HepG2 (cell line): ENCODE data around the gene EBF4. TPM values are rescaled to one million over a fixed set of nuclear protein-coding genes. Genes with fewer than 3 reads are reported as not detected.

Experiments used
- ARID2 ChIP-seq: sonication (generic); formaldehyde crosslinking; IDR thresholded peaks from 2 replicates; pipeline ENCODE4 v1.8.1; 2022; ENCODE audit warnings: mild to moderate bottlenecking, missing genetic modification reagents, borderline replicate concordance
- FOXA3 ChIP-seq: IDR thresholded peaks from 2 replicates; pipeline ENCODE4 v1.6.1; 2016; ENCODE audit warnings: missing genetic modification reagents, missing compliant biosample characterization
- HNRNPUL1 ChIP-seq: fragments of 200-400 bp; formaldehyde crosslinking; IDR thresholded peaks from 2 replicates; pipeline ENCODE4 v1.6.1; 2017; ENCODE audit warnings: low read depth, mild to moderate bottlenecking, low read length, moderate library complexity
- HOXA5 ChIP-seq: sonication (generic); formaldehyde crosslinking; IDR thresholded peaks from 2 replicates; pipeline ENCODE4 v1.4.0; 2020; ENCODE audit warnings: missing genetic modification reagents
- MYC ChIP-seq: sonication (generic); formaldehyde crosslinking; IDR thresholded peaks from 2 replicates; pipeline ENCODE4 v1.9.0; 2021; ENCODE audit warnings: missing genetic modification reagents, borderline replicate concordance
- SMARCC2 ChIP-seq: fragments of 450-650 bp; IDR thresholded peaks from 2 replicates; pipeline ENCODE4 v1.6.1; 2017; ENCODE audit warnings: antibody characterized with exemption, mild to moderate bottlenecking
- SNAI1 ChIP-seq: sonication (generic); formaldehyde crosslinking; IDR thresholded peaks from 2 replicates; pipeline ENCODE4 v1.5.0; 2020; ENCODE audit warnings: mild to moderate bottlenecking, missing genetic modification reagents, borderline replicate concordance
- TGIF2 ChIP-seq: IDR thresholded peaks from 2 replicates; pipeline ENCODE4 v1.6.1; 2016; ENCODE audit warnings: control low read depth, missing compliant biosample characterization
- ZFAT ChIP-seq: sonication (generic); formaldehyde crosslinking; conservative IDR thresholded peaks from 2 replicates; pipeline ENCODE4 v1.8.1; 2023; ENCODE audit warnings: missing genetic modification reagents, inconsistent platforms
- ZMAT3 ChIP-seq: sonication (generic); formaldehyde crosslinking; conservative IDR thresholded peaks from 2 replicates; pipeline ENCODE4 v1.7.0; 2021; ENCODE audit warnings: missing genetic modification reagents
- ZNF546 ChIP-seq: sonication (generic); formaldehyde crosslinking; conservative IDR thresholded peaks from 2 replicates; pipeline ENCODE4 v1.8.1; 2023; ENCODE audit warnings: mild to moderate bottlenecking, missing genetic modification reagents
- ZNF879 ChIP-seq: sonication (generic); formaldehyde crosslinking; IDR thresholded peaks from 2 replicates; pipeline ENCODE4 v1.8.1; 2023; ENCODE audit warnings: missing genetic modification reagents
- polyA plus RNA-seq, 8 experiments: library from polyadenylated mRNA; depleted of rRNA in 3 of 8; stranded (reverse) in 7 of 8; unstranded in 1 of 8; fragments of >200 nt; fragmentation: Illumina TruSeq in 4 of 8; extraction: Trizol in 4 of 8; gene quantifications; 2 replicates each; pipeline versions ENCODE4 v1.2.1 to v1.2.3, GENCODE V29; 2011 to 2016; ENCODE audit warnings: low read depth in 4 of 8, missing spikeins in 1 of 8, mixed read lengths in 1 of 8; ENCODE audit not compliant: insufficient read depth in 1 of 8
- total RNA-seq, 5 experiments: library from RNA; depleted of rRNA; stranded (reverse); fragments of >200 nt; fragmentation: Illumina TruSeq; extraction: Trizol; gene quantifications; 2 replicates each; pipeline ENCODE4 v1.2.3, GENCODE V29; 2016; ENCODE audit warnings: low read depth in 1 of 5
- TF ChIP-seq, protein P1 (sequence below): sonication (generic); formaldehyde crosslinking; IDR thresholded peaks from 2 replicates; pipeline ENCODE4 v1.8.1; 2023; ENCODE audit warnings: mild to moderate bottlenecking, moderate library complexity, missing genetic modification reagents
- TF ChIP-seq, protein P2 (sequence below): sonication (generic); formaldehyde crosslinking; IDR thresholded peaks from 2 replicates; pipeline ENCODE4 v1.8.1; 2023; ENCODE audit warnings: mild to moderate bottlenecking, missing genetic modification reagents
- TF ChIP-seq, protein P3 (sequence below): IDR thresholded peaks from 2 replicates; pipeline ENCODE4 v1.6.1; 2016
- TF ChIP-seq, protein P4 (sequence below): sonication (generic); formaldehyde crosslinking; IDR thresholded peaks from 2 replicates; pipeline ENCODE4 v1.5.0; 2020; ENCODE audit warnings: mild to moderate bottlenecking, missing genetic modification reagents, moderate library complexity
- TF ChIP-seq, protein P5 (sequence below), 2 experiments: sonication (generic) in 1 of 2; formaldehyde crosslinking in 1 of 2; IDR thresholded peaks; 2 replicates each; pipeline versions ENCODE4 v1.4.0 to v1.6.1; 2018 to 2020; ENCODE audit warnings: missing genetic modification reagents in 2 of 2, borderline replicate concordance in 1 of 2, low read depth in 1 of 2, mild to moderate bottlenecking in 1 of 2, missing biosample characterization in 1 of 2
- TF ChIP-seq, protein P6 (sequence below): sonication (generic); formaldehyde crosslinking; IDR thresholded peaks from 2 replicates; pipeline ENCODE4 v1.4.0; 2020; ENCODE audit warnings: mild to moderate bottlenecking, low read depth, missing genetic modification reagents

The EBF4 gene
- total and polyA plus RNA-seq, 2 of the 13 experiments (the other 11 are each of a cell fraction or from before 2014, with no cell fraction given): 0.84 to 2.2 TPM

DNA sequence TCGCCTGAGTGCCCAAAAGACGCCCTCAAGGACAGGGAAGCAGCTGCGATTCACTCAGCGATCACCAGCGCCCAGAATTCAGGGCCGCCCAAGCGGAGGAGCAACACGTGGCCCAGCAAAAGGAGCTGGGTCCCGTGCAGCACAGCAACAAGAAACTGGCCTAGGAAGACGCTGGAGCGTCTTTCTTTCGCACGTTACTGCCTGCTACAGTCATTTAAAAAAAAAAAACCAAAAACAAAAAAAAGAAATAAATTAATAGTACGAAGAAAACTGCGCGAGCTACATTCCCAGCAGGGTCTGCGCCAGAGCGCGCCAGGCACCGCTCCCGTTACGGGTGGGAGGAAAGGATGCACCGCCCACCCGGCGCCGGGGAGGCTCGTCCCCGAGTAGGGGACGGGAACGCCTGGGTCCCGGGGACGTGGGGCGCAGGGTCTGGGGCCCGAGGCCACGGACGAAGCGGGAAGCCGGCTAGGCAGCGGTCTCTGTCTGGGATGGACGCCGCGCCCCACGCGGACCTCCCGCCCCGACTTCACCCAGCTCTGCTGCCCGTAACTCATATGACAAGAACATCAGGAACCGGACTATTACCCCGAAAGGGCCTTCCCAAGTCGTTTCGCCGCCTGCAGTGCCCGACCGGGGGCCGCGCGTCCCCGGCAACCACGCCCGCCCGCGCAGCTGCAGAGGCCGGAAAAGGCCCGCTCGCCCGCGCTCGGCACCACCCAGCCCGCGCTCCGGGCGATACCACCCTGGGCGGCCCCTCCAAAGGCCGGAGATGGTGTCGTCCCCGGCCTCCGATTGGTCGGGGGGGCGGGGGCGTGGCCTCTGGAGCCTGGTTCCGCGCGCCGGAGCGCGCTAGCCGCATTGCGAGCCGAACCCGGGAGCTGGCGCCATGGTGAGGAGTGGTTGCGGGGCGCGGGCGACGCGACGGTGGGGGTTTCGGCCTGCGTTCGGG, 40.5 kb upstream of the EBF4 start, which contains the start of gene NOP56 (continued):
- TF ChIP-seq ZFAT (CRISPR knock-in tag) (no peak; the same call in none of the 2 replicates), HNRNPUL1 (peak; percentile 63), SMARCC2 (no peak), HOXA5 (CRISPR knock-in tag) (peak; percentile 93), FOXA3 (peak; percentile 70), TGIF2 (CRISPR knock-in tag) (no peak; the same call in 1 of the 2 replicates), ZMAT3 (CRISPR knock-in tag) (no peak; the same call in 1 of the 2 replicates), ZNF879 (peak; percentile 98; the same call in 1 of the 2 replicates), ZNF546 (CRISPR knock-in tag) (peak; percentile 97), MYC (CRISPR knock-in tag) (peak; percentile 96), ARID2 (peak; percentile 21; the same call in 1 of the 2 replicates), SNAI1 (CRISPR knock-in tag) (peak; percentile 87; the same call in 1 of the 2 replicates)
- TF ChIP-seq, protein P1, sequence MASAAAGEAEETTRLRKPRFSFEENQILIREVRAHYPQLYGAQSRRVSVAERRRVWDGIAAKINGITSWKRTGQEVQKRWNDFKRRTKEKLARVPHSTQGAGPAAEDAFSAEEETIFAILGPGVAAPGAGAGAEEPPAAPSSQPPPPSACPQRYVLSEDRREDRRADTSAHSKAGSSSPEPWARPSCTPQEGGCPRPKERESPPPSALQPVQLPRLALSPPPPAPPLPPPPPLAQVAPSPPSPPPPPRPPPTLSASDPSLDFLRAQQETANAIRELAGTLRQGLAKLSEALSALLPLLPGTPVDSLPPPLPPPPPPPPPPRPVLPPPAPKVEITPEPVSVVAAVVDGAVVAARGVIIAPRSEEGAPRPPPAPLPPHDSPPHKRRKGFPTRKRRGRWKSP (CRISPR knock-in tag): peak; percentile 97
- TF ChIP-seq, protein P2, sequence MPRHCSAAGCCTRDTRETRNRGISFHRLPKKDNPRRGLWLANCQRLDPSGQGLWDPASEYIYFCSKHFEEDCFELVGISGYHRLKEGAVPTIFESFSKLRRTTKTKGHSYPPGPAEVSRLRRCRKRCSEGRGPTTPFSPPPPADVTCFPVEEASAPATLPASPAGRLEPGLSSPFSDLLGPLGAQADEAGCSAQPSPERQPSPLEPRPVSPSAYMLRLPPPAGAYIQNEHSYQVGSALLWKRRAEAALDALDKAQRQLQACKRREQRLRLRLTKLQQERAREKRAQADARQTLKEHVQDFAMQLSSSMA (CRISPR knock-in tag): no peak; the same call in 1 of the 2 replicates
- TF ChIP-seq, protein P3, sequence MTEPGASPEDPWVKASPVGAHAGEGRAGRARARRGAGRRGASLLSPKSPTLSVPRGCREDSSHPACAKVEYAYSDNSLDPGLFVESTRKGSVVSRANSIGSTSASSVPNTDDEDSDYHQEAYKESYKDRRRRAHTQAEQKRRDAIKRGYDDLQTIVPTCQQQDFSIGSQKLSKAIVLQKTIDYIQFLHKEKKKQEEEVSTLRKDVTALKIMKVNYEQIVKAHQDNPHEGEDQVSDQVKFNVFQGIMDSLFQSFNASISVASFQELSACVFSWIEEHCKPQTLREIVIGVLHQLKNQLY (CRISPR knock-in tag): no peak; the same call in 1 of the 2 replicates
- TF ChIP-seq, protein P4, sequence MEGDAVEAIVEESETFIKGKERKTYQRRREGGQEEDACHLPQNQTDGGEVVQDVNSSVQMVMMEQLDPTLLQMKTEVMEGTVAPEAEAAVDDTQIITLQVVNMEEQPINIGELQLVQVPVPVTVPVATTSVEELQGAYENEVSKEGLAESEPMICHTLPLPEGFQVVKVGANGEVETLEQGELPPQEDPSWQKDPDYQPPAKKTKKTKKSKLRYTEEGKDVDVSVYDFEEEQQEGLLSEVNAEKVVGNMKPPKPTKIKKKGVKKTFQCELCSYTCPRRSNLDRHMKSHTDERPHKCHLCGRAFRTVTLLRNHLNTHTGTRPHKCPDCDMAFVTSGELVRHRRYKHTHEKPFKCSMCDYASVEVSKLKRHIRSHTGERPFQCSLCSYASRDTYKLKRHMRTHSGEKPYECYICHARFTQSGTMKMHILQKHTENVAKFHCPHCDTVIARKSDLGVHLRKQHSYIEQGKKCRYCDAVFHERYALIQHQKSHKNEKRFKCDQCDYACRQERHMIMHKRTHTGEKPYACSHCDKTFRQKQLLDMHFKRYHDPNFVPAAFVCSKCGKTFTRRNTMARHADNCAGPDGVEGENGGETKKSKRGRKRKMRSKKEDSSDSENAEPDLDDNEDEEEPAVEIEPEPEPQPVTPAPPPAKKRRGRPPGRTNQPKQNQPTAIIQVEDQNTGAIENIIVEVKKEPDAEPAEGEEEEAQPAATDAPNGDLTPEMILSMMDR (CRISPR knock-in tag): no peak; the same call in 1 of the 2 replicates
- TF ChIP-seq, protein P5, sequence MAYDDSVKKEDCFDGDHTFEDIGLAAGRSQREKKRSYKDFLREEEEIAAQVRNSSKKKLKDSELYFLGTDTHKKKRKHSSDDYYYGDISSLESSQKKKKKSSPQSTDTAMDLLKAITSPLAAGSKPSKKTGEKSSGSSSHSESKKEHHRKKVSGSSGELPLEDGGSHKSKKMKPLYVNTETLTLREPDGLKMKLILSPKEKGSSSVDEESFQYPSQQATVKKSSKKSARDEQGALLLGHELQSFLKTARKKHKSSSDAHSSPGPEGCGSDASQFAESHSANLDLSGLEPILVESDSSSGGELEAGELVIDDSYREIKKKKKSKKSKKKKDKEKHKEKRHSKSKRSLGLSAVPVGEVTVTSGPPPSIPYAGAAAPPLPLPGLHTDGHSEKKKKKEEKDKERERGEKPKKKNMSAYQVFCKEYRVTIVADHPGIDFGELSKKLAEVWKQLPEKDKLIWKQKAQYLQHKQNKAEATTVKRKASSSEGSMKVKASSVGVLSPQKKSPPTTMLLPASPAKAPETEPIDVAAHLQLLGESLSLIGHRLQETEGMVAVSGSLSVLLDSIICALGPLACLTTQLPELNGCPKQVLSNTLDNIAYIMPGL (CRISPR knock-in tag; IDR thresholded peaks at IDR 0.05; ENCODE audit: borderline replicate concordance in 1 of 2, low read depth in 1 of 2): peak; percentile 94 to 96
- TF ChIP-seq, protein P6, sequence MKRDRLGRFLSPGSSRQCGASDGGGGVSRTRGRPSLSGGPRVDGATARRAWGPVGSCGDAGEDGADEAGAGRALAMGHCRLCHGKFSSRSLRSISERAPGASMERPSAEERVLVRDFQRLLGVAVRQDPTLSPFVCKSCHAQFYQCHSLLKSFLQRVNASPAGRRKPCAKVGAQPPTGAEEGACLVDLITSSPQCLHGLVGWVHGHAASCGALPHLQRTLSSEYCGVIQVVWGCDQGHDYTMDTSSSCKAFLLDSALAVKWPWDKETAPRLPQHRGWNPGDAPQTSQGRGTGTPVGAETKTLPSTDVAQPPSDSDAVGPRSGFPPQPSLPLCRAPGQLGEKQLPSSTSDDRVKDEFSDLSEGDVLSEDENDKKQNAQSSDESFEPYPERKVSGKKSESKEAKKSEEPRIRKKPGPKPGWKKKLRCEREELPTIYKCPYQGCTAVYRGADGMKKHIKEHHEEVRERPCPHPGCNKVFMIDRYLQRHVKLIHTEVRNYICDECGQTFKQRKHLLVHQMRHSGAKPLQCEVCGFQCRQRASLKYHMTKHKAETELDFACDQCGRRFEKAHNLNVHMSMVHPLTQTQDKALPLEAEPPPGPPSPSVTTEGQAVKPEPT: peak; percentile 92; the same call in 1 of the 2 replicates
